SU-DHL-6 (cell line): ENCODE measurements around the gene ACACB.

Source experiments
- H2AFZ ChIP-seq: fragments of 200-600 bp; sonication (generic); 2 replicates; pipeline ENCODE4 v1.6.1; 2014; ENCODE audit warnings: low read depth, mild to moderate bottlenecking, moderate library complexity, mixed read lengths, antibody characterized with exemption, low read length; ENCODE audit not compliant: severe bottlenecking
- H3F3A ChIP-seq: fragments of 200-600 bp; shearing (Covaris generic); 2 replicates; pipeline ENCODE4 v1.6.0; 2016; ENCODE audit warnings: antibody characterized with exemption, mild to moderate bottlenecking; ENCODE audit not compliant: insufficient read depth
- H3K27ac ChIP-seq: fragments of 200-600 bp; sonication (generic); 2 replicates; pipeline ENCODE4 v1.5.1; 2016; ENCODE audit warnings: low read depth, mild to moderate bottlenecking, low read length, moderate library complexity, mixed read lengths
- H3K27me3 ChIP-seq: fragments of 200-600 bp; sonication (generic), shearing (Covaris generic); 2 replicates; pipeline ENCODE4 v1.6.0; 2014; ENCODE audit warnings: mild to moderate bottlenecking, low read length
- H3K36me3 ChIP-seq: fragments of 200-600 bp; sonication (generic); 2 replicates; pipeline ENCODE4 v1.6.1; 2014; ENCODE audit warnings: mild to moderate bottlenecking, low read length, mixed read lengths
- H3K4me2 ChIP-seq: fragments of 300-600, 200-600 bp; shearing (Covaris generic), sonication (generic); 2 replicates; pipeline ENCODE4 v1.6.0; 2014; ENCODE audit warnings: low read length, low read depth, mild to moderate bottlenecking; ENCODE audit not compliant: poor library complexity, severe bottlenecking
- H3K4me3 ChIP-seq: fragments of 200-600 bp; sonication (generic); 2 replicates; pipeline ENCODE4 v1.5.1; 2014; ENCODE audit warnings: antibody characterized with exemption, low read length, mild to moderate bottlenecking, mixed read lengths; ENCODE audit not compliant: insufficient read depth, poor library complexity, severe bottlenecking
- H3K79me2 ChIP-seq: fragments of 200-600 bp; sonication (generic); 2 replicates; pipeline ENCODE4 v1.6.1; 2014; ENCODE audit warnings: mild to moderate bottlenecking, low read length, moderate library complexity; ENCODE audit not compliant: insufficient read depth
- H3K9ac ChIP-seq: fragments of 200-600 bp; sonication (generic); 2 replicates; pipeline ENCODE4 v1.7.0; 2014; ENCODE audit warnings: mild to moderate bottlenecking, low read length
- H3K9me2 ChIP-seq: fragments of 200-600 bp; sonication (generic); replicated peaks from 2 replicates; pipeline ENCODE4 v1.6.1; 2014; ENCODE audit warnings: low read length; ENCODE audit not compliant: insufficient read depth
- H3K9me3 ChIP-seq: fragments of 200-600 bp; sonication (generic); 2 replicates; pipeline ENCODE4 v1.6.1; 2014; ENCODE audit warnings: low read length, mixed read lengths; ENCODE audit not compliant: insufficient read depth
- H4K20me1 ChIP-seq: fragments of 200-600 bp; sonication (generic); 2 replicates; pipeline ENCODE4 v1.6.1; 2014; ENCODE audit warnings: low read depth, mild to moderate bottlenecking, antibody characterized with exemption, low read length, moderate library complexity, mixed read lengths
- CTCF ChIP-seq: fragments of 200-600 bp; sonication (generic); IDR thresholded peaks from one replicate; pipeline ENCODE4 v1.5.1; 2017; ENCODE audit warnings: antibody characterized with exemption, mild to moderate bottlenecking, low read length, moderate library complexity; ENCODE audit not compliant: insufficient read depth, poor library complexity, severe bottlenecking
- EZH2phosphoT487 ChIP-seq: fragments of 200-600 bp; sonication (generic), shearing (Covaris generic); conservative IDR thresholded peaks from 2 replicates; pipeline ENCODE4 v1.6.1; 2018; ENCODE audit warnings: mild to moderate bottlenecking, antibody characterized with exemption, low read length, moderate library complexity, mixed read lengths

The ACACB gene

GRCh38 chr12:109178532-109178931, 62.1 kb downstream of the ACACB start:
- no peak overlapping the region for H3K9ac ChIP-seq
- no peak overlapping the region for H3K4me3 ChIP-seq
- H3K4me2 ChIP-seq, result no peak overlapping the region
- H4K20me1 ChIP-seq, result no peaks in the 10 kb centered on the region
- no peak overlapping the region for H3K27ac ChIP-seq
- no peaks in the 10 kb centered on the region for H3K9me3 ChIP-seq
- no peaks in the 10 kb centered on the region for H3K9me2 ChIP-seq
- no peaks in the 10 kb centered on the region for H3K79me2 ChIP-seq
- no peak overlapping the region for H2AFZ ChIP-seq
- H3K36me3 ChIP-seq, result no peaks in the 10 kb centered on the region
- TF ChIP-seq EZH2phosphoT487 (no peak), CTCF (no peak)
- no peaks in the 10 kb centered on the region for H3K27me3 ChIP-seq
- no peaks in the 10 kb centered on the region for H3F3A ChIP-seq

GRCh38 chr12:109179927-109180326, 63.5 kb downstream of the ACACB start:
- Histone ChIP-seq H3K9me3 (no peaks in the 10 kb centered on the region), H4K20me1 (no peaks in the 10 kb centered on the region), H3K4me3 (no peak overlapping the region), H3K27ac (no peak overlapping the region), H3F3A (no peaks in the 10 kb centered on the region), H3K9me2 (no peaks in the 10 kb centered on the region), H2AFZ (no peak overlapping the region), H3K4me2 (no peak overlapping the region), H3K27me3 (no peaks in the 10 kb centered on the region), H3K9ac (no peak overlapping the region), H3K36me3 (no peaks in the 10 kb centered on the region), H3K79me2 (no peaks in the 10 kb centered on the region)
- no peak for TF ChIP-seq EZH2phosphoT487
- TF ChIP-seq CTCF, result no peak

GRCh38 chr12:109182041-109182839, 65.9 kb downstream of the ACACB start:
- Histone ChIP-seq H3K27me3 (no peaks in the 10 kb centered on the region), H3K4me3 (no peak overlapping the region), H3K9me3 (no peaks in the 10 kb centered on the region), H3K9me2 (no peaks in the 10 kb centered on the region), H3K79me2 (no peaks in the 10 kb centered on the region), H2AFZ (no peak overlapping the region), H3K9ac (no peak overlapping the region), H4K20me1 (no peaks in the 10 kb centered on the region), H3K36me3 (no peaks in the 10 kb centered on the region), H3F3A (no peaks in the 10 kb centered on the region), H3K27ac (no peak overlapping the region), H3K4me2 (no peak overlapping the region)
- TF ChIP-seq CTCF (no peak), EZH2phosphoT487 (no peak)
